ENCODE measurements around the gene PEX6. TPM values are rescaled to one million over a fixed set of nuclear protein-coding genes. Genes with fewer than 3 reads are reported as not detected.
"Not testable (repeated sequence)": the region's sequence is repeated elsewhere in the genome, so short reads cannot be mapped to it uniquely, and the experiment has no call there.

The PEX6 gene
- total RNA-seq, 2 donors from 2014 or later, result 6.8 to 34.3 TPM

GRCh38 chr6:43009124-43009523 is 30.1 kb upstream of the PEX6 start:
- Histone ChIP-seq H3K4me1 (ENCODE audit: control insufficient read depth in 1 of 2, low read depth in 2 of 2) (peaks cover 7 to 14% of the 10 kb centered on the region in 2 donors), H3K9me3 (no peaks in the 10 kb centered on the region), H3K36me3 (peaks cover 34% of the 10 kb centered on the region), H3K27me3 (replicated peaks; ENCODE audit: insufficient read depth) (no peaks in the 10 kb centered on the region), H3K27ac (no peak overlapping the region), H3K4me3 (no peak overlapping the region)
- ATAC-seq (ENCODE audit: insufficient number of reproducible peaks, low FRiP score, low read depth) (no peak), DNase-seq (ENCODE audit: low spot score) (no peak)
- peak; percentile 26 for TF ChIP-seq CTCF (IDR thresholded peaks at IDR 0.05)

- H3K36me3 ChIP-seq, result peaks cover 34% of the 10 kb centered on the region
- peaks cover 0 to under 1% of the 10 kb centered on the region in 2 donors for H3K4me1 ChIP-seq (ENCODE audit: control insufficient read depth in 1 of 2, low read depth in 2 of 2)
- no peaks in the 10 kb centered on the region for H3K27me3 ChIP-seq (replicated peaks; ENCODE audit: insufficient read depth)
- ATAC-seq (ENCODE audit: insufficient number of reproducible peaks, low FRiP score, low read depth) (no peak), DNase-seq (ENCODE audit: low spot score) (no peak)
- no peak for TF ChIP-seq CTCF (IDR thresholded peaks at IDR 0.05)
- H3K4me3 ChIP-seq, result no peak overlapping the region
- no peak overlapping the region for H3K27ac ChIP-seq
- no peaks in the 10 kb centered on the region for H3K9me3 ChIP-seq
Observed at GRCh38 chr6:43007126-43007525, 28.1 kb upstream of the PEX6 start.

- Histone ChIP-seq H3K4me1 (ENCODE audit: control insufficient read depth in 1 of 2, low read depth in 2 of 2) (no peaks in the 10 kb centered on the region), H3K27me3 (replicated peaks; ENCODE audit: insufficient read depth) (no peaks in the 10 kb centered on the region), H3K9me3 (no peaks in the 10 kb centered on the region), H3K36me3 (peaks cover 34% of the 10 kb centered on the region), H3K27ac (no peak overlapping the region), H3K4me3 (no peak overlapping the region)
- no peak for TF ChIP-seq CTCF (IDR thresholded peaks at IDR 0.05)
- DNase-seq (ENCODE audit: low spot score) (no peak), ATAC-seq (ENCODE audit: insufficient number of reproducible peaks, low FRiP score, low read depth) (no peak)
Observed at GRCh38 chr6:43006251-43006650, 27.3 kb upstream of the PEX6 start.

GRCh38 chr6:43005844-43006243 is 26.9 kb upstream of the PEX6 start:
- DNase-seq (ENCODE audit: low spot score) (no peak), ATAC-seq (ENCODE audit: insufficient number of reproducible peaks, low FRiP score, low read depth) (no peak)
- no peaks in the 10 kb centered on the region for H3K4me1 ChIP-seq (ENCODE audit: control insufficient read depth in 1 of 2, low read depth in 2 of 2)
- H3K4me3 ChIP-seq, result no peak overlapping the region
- peaks cover 31% of the 10 kb centered on the region for H3K36me3 ChIP-seq
- no peaks in the 10 kb centered on the region for H3K9me3 ChIP-seq
- no peaks in the 10 kb centered on the region for H3K27me3 ChIP-seq (replicated peaks; ENCODE audit: insufficient read depth)
- no peak for TF ChIP-seq CTCF (IDR thresholded peaks at IDR 0.05)
- no peak overlapping the region for H3K27ac ChIP-seq

- no peaks in the 10 kb centered on the region for H3K4me1 ChIP-seq (ENCODE audit: control insufficient read depth in 1 of 2, low read depth in 2 of 2)
Observed at GRCh38 chr6:43001843-43002242, 22.9 kb upstream of the PEX6 start.

GRCh38 chr6:42998205-42998604 is 19.2 kb upstream of the PEX6 start:
- DNase-seq (ENCODE audit: low spot score); H3K4me1 ChIP-seq (ENCODE audit: control insufficient read depth in 1 of 2, low read depth in 2 of 2); H3K4me3 ChIP-seq; H3K27me3 ChIP-seq (replicated peaks; ENCODE audit: insufficient read depth); H3K9me3 ChIP-seq; ATAC-seq (ENCODE audit: insufficient number of reproducible peaks, low FRiP score, low read depth); H3K27ac ChIP-seq; H3K36me3 ChIP-seq: not testable (repeated sequence)

More at GRCh38 chr6:43001843-43002242, 22.9 kb upstream of the PEX6 start:
- peaks cover 5% of the 10 kb centered on the region for H3K36me3 ChIP-seq
- no peak overlapping the region for H3K4me3 ChIP-seq
- H3K27ac ChIP-seq, result no peak overlapping the region
- ATAC-seq (ENCODE audit: insufficient number of reproducible peaks, low FRiP score, low read depth), result no peak
- no peaks in the 10 kb centered on the region for H3K9me3 ChIP-seq
- H3K27me3 ChIP-seq (replicated peaks; ENCODE audit: insufficient read depth), result no peaks in the 10 kb centered on the region
- DNase-seq (ENCODE audit: low spot score), result no peak
- no peak for TF ChIP-seq CTCF (IDR thresholded peaks at IDR 0.05)
